HepG2 (cell line): ENCODE results near the gene C14orf93. TPM values are rescaled to one million over a fixed set of nuclear protein-coding genes. Genes with fewer than 3 reads are reported as not detected.

ENCODE experiments used
- AHR ChIP-seq: IDR thresholded peaks from 2 replicates; pipeline ENCODE4 v1.6.1; 2018; ENCODE audit warnings: missing genetic modification reagents, missing compliant biosample characterization
- ATF3 ChIP-seq: sonication (generic); formaldehyde crosslinking; IDR thresholded peaks from 2 replicates; pipeline ENCODE4 v1.4.0; 2020; ENCODE audit warnings: missing genetic modification reagents
- BRD4 ChIP-seq: sonication (generic); formaldehyde crosslinking; IDR thresholded peaks from 2 replicates; pipeline ENCODE4 v1.4.0; 2020; ENCODE audit warnings: missing genetic modification reagents
- CC2D1A ChIP-seq: sonication (generic); formaldehyde crosslinking; IDR thresholded peaks from 2 replicates; pipeline ENCODE4 v1.8.1; 2023; ENCODE audit warnings: mild to moderate bottlenecking, missing genetic modification reagents
- CREB1 ChIP-seq, 2 experiments: fragments of 450-650 bp in 1 of 2; IDR thresholded peaks; 2 replicates each; pipeline ENCODE4 v1.6.1; 2016 to 2017; ENCODE audit warnings: control low read depth in 1 of 2, mild to moderate bottlenecking in 1 of 2, missing compliant biosample characterization in 1 of 2, missing genetic modification characterization in 1 of 2
- CSRNP1 ChIP-seq: sonication (generic); formaldehyde crosslinking; IDR thresholded peaks from 2 replicates; pipeline ENCODE4 v1.8.1; 2023; ENCODE audit warnings: mild to moderate bottlenecking, missing genetic modification reagents
- FOSL2 ChIP-seq: sonication (generic); formaldehyde crosslinking; IDR thresholded peaks from 2 replicates; pipeline ENCODE4 v1.4.0; 2020; ENCODE audit warnings: missing genetic modification reagents
- GTF3A ChIP-seq: sonication (generic); formaldehyde crosslinking; conservative IDR thresholded peaks from 2 replicates; pipeline ENCODE4 v1.4.0; 2020; ENCODE audit warnings: mild to moderate bottlenecking, missing genetic modification reagents
- HHEX ChIP-seq: IDR thresholded peaks from 2 replicates; pipeline ENCODE4 v1.6.1; 2016; ENCODE audit warnings: control low read depth
- KAT8 ChIP-seq: IDR thresholded peaks from 2 replicates; pipeline ENCODE4 v1.6.1; 2016; ENCODE audit warnings: missing genetic modification reagents, missing compliant biosample characterization
- NAIF1 ChIP-seq: sonication (generic); formaldehyde crosslinking; IDR thresholded peaks from 2 replicates; pipeline ENCODE4 v1.5.0; 2020; ENCODE audit warnings: mild to moderate bottlenecking, missing genetic modification reagents, borderline replicate concordance
- NFKB2 ChIP-seq: sonication (generic); formaldehyde crosslinking; IDR thresholded peaks from 2 replicates; pipeline ENCODE4 v1.4.0; 2020; ENCODE audit warnings: missing genetic modification reagents, borderline replicate concordance
- PRDM15 ChIP-seq: sonication (generic); formaldehyde crosslinking; IDR thresholded peaks from 2 replicates; pipeline ENCODE4 v1.4.0; 2020; ENCODE audit warnings: missing genetic modification reagents
- RBM22 ChIP-seq: fragments of 200-400 bp; formaldehyde crosslinking; optimal IDR thresholded peaks from 2 replicates; pipeline ENCODE3; 2017; ENCODE audit warnings: mild to moderate bottlenecking, low read length, moderate library complexity
- REXO4 ChIP-seq: sonication (generic); formaldehyde crosslinking; IDR thresholded peaks from 2 replicates; pipeline ENCODE4 v1.8.0; 2022; ENCODE audit warnings: missing genetic modification reagents, mild to moderate bottlenecking, borderline replicate concordance
- SMYD3 ChIP-seq: sonication (generic); formaldehyde crosslinking; IDR thresholded peaks from 2 replicates; pipeline ENCODE4 v1.8.1; 2023; ENCODE audit warnings: mild to moderate bottlenecking, missing genetic modification reagents
- TBL1XR1 ChIP-seq: fragments of 150-350 bp; IDR thresholded peaks from 2 replicates; pipeline ENCODE4 v1.6.1; 2014; ENCODE audit warnings: borderline replicate concordance, low read length; ENCODE audit not compliant: partially characterized antibody
- THRA ChIP-seq: sonication (generic); formaldehyde crosslinking; IDR thresholded peaks from 2 replicates; pipeline ENCODE4 v1.4.0; 2020; ENCODE audit warnings: missing genetic modification reagents, borderline replicate concordance
- ZBTB21 ChIP-seq: sonication (generic); formaldehyde crosslinking; IDR thresholded peaks from 2 replicates; pipeline ENCODE4 v1.4.0; 2020; ENCODE audit warnings: missing genetic modification reagents
- ZFP1 ChIP-seq: IDR thresholded peaks from 2 replicates; pipeline ENCODE4 v1.6.1; 2016
- ZNF18 ChIP-seq: sonication (generic); formaldehyde crosslinking; IDR thresholded peaks from 2 replicates; pipeline ENCODE4 v1.8.0; 2022; ENCODE audit warnings: mild to moderate bottlenecking, missing genetic modification reagents; ENCODE audit not compliant: insufficient replicate concordance
- ZNF530 ChIP-seq: sonication (generic); formaldehyde crosslinking; IDR thresholded peaks from 2 replicates; pipeline ENCODE4 v1.5.0; 2020; ENCODE audit warnings: low read depth, mild to moderate bottlenecking, missing genetic modification reagents
- ZNF569 ChIP-seq: sonication (generic); formaldehyde crosslinking; IDR thresholded peaks from 2 replicates; pipeline ENCODE4 v1.5.0; 2020; ENCODE audit warnings: mild to moderate bottlenecking, missing genetic modification reagents, moderate library complexity, borderline replicate concordance
- polyA plus RNA-seq, 8 experiments: library from polyadenylated mRNA; depleted of rRNA in 3 of 8; stranded (reverse) in 7 of 8; unstranded in 1 of 8; fragments of >200 nt; fragmentation: Illumina TruSeq in 4 of 8; extraction: Trizol in 4 of 8; gene quantifications; 2 replicates each; pipeline versions ENCODE4 v1.2.1 to v1.2.3, GENCODE V29; 2011 to 2016; ENCODE audit warnings: low read depth in 4 of 8, missing spikeins in 1 of 8, mixed read lengths in 1 of 8; ENCODE audit not compliant: insufficient read depth in 1 of 8
- total RNA-seq, 5 experiments: library from RNA; depleted of rRNA; stranded (reverse); fragments of >200 nt; fragmentation: Illumina TruSeq; extraction: Trizol; gene quantifications; 2 replicates each; pipeline ENCODE4 v1.2.3, GENCODE V29; 2016; ENCODE audit warnings: low read depth in 1 of 5

The C14orf93 gene
- total and polyA plus RNA-seq, 2 of the 13 experiments (the other 11 are each of a cell fraction or from before 2014, with no cell fraction given) = 11.4 to 22.5 TPM

GRCh38 chr14:22966783-22967269, 43.1 kb downstream of the C14orf93 start (continued):
- no peak; the same call in 1 of the 2 replicates for TF ChIP-seq PRDM15 (CRISPR knock-in tag)
- no peak for TF ChIP-seq KAT8
- no peak for TF ChIP-seq THRA
- TF ChIP-seq CC2D1A (CRISPR knock-in tag) = no peak; the same call in 1 of the 2 replicates
- 0 out of 2 replicates have a peak, but pooled peaks have one; percentile 54 for TF ChIP-seq ZFP1 (CRISPR knock-in tag)
- no peak for TF ChIP-seq ATF3 (CRISPR knock-in tag)
- TF ChIP-seq ZNF569 = no peak
- TF ChIP-seq FOSL2 (CRISPR knock-in tag) = peak; percentile 26
- TF ChIP-seq RBM22 = peak; percentile 79
- 0 out of 2 replicates have a peak, but pooled peaks have one; percentile 44 for TF ChIP-seq CSRNP1
- no peak for TF ChIP-seq ZNF18
- TF ChIP-seq REXO4 (CRISPR knock-in tag) = no peak
- no peak for TF ChIP-seq ZNF530 (CRISPR knock-in tag)
- TF ChIP-seq CREB1 (IDR thresholded peaks at IDR 0.05) = no peak
- no peak for TF ChIP-seq CREB1 (CRISPR knock-in tag; IDR thresholded peaks at IDR 0.05)
- TF ChIP-seq GTF3A (CRISPR knock-in tag) = no peak
- no peak for TF ChIP-seq HHEX
- TF ChIP-seq NAIF1 = no peak
- TF ChIP-seq NFKB2 = no peak
- TF ChIP-seq SMYD3 (CRISPR knock-in tag) = no peak; the same call in 1 of the 2 replicates
- no peak; the same call in 1 of the 2 replicates for TF ChIP-seq ZBTB21 (CRISPR knock-in tag)
- no peak for TF ChIP-seq AHR
- TF ChIP-seq BRD4 = no peak
- no peak for TF ChIP-seq TBL1XR1
